Measurements from ENCODE around the gene ADTRP.

DNA sequence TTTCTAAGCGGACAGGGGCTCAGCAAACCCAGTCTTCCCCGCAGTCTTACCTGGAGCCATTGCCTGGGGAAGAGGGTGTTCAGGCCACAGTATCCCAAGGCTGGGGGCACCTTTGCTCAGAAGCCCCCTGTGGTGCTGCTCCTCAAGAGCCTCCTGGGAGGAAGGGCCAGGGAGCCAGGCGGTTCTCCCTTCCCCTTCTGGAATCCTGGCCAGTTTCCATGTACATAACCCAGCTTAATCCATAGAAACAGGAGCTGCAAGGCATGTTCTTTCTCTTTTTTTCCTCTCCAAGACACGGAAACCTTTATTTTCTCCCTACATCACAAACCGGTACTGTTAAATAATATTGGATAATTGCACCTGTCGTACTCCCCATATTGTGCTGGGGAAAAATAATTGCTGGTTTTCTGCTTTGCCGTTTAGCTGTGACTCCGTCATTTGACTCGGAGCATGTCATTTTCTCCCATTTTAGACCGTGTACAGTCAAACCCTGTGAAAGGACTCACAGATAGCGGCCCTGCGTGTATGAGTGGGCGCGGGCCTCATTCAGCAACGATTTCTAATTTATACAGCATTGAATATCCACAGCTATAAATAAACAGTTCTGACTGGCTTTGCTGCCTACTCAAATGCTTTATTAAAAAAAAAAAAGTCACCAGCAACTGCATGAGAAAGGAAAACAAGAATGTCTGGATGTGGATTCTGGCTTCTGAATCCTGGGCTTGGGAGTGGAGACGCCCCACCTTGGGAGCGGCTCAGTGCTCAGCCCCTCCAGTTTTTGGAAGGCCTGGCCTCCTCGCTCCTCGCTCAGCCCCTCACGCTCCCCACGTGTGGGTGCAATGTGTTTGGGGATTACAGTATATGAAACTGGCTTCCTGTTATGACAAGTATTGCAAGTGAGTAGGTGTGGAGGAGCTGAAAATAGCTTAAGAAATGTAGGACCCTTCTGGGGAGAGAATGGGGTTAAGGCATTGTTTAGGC lies 67.3 kb downstream of the ADTRP start:
- TF ChIP-seq, protein P1, sequence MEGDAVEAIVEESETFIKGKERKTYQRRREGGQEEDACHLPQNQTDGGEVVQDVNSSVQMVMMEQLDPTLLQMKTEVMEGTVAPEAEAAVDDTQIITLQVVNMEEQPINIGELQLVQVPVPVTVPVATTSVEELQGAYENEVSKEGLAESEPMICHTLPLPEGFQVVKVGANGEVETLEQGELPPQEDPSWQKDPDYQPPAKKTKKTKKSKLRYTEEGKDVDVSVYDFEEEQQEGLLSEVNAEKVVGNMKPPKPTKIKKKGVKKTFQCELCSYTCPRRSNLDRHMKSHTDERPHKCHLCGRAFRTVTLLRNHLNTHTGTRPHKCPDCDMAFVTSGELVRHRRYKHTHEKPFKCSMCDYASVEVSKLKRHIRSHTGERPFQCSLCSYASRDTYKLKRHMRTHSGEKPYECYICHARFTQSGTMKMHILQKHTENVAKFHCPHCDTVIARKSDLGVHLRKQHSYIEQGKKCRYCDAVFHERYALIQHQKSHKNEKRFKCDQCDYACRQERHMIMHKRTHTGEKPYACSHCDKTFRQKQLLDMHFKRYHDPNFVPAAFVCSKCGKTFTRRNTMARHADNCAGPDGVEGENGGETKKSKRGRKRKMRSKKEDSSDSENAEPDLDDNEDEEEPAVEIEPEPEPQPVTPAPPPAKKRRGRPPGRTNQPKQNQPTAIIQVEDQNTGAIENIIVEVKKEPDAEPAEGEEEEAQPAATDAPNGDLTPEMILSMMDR (IDR thresholded peaks at IDR 0.05; ENCODE audit: insufficient read depth, low read depth, low read length), result no peak
- TF ChIP-seq EZH2 (IDR thresholded peaks at IDR 0.05; ENCODE audit: insufficient read depth, low read length), result no peak

All from astrocyte (in vitro differentiated cells and primary cell).